Stimulated activated CD8-positive, alpha-beta memory T cell treated with anti-CD3 and anti-CD28 coated beads, Interleukin-2, amount 100 ng/mL, for 1 hour (primary cell): ENCODE measurements around the gene TBX10.
"Not testable (repeated sequence)": the region's sequence is repeated elsewhere in the genome, so short reads cannot be mapped to it uniquely, and the experiment has no call there.

Experiments used
- DNase-seq, 2 donors: peaks; one replicate each; pipeline ENCODE4 v3.0.0-alpha.2; 2020; ENCODE audit warnings: low read depth in 2 of 2

The TBX10 gene

GRCh38 chr11:67616431-67617242, 22.9 kb downstream of the TBX10 start:
- no peak for DNase-seq

GRCh38 chr11:67615728-67616430, 23.7 kb downstream of the TBX10 start:
- no peak for DNase-seq

GRCh38 chr11:67614730-67615714, 24.5 kb downstream of the TBX10 start:
- DNase-seq: no peak

GRCh38 chr11:67613960-67614715, 25.4 kb downstream of the TBX10 start:
- peak; percentile 63 to 74 for DNase-seq

- DNase-seq: no peak
Observed at GRCh38 chr11:67613313-67613959, 26.1 kb downstream of the TBX10 start.

GRCh38 chr11:67612751-67613150, 26.8 kb downstream of the TBX10 start:
- no peak for DNase-seq

- no peak for DNase-seq
Observed at GRCh38 chr11:67611704-67612587, 27.6 kb downstream of the TBX10 start.

GRCh38 chr11:67611165-67611564, 28.4 kb downstream of the TBX10 start:
- DNase-seq: no peak

- no peak for DNase-seq
Observed at GRCh38 chr11:67610302-67610868, 29.2 kb downstream of the TBX10 start.

GRCh38 chr11:67609316-67609715, 30.2 kb downstream of the TBX10 start:
- DNase-seq: no peak

- DNase-seq: no peak
Observed at GRCh38 chr11:67608486-67608885, 31.1 kb downstream of the TBX10 start.

GRCh38 chr11:67607507-67607906, 32.1 kb downstream of the TBX10 start:
- no peak for DNase-seq

GRCh38 chr11:67606492-67607295, 32.9 kb downstream of the TBX10 start, which contains the start of gene NDUFV1:
TSS of gene NDUFV1 (plus strand) at chr11:67606936. CDS start at chr11:67607005, 69 bp downstream.
- peak; percentile 90 to 94 for DNase-seq

- DNase-seq: no peak
Observed at GRCh38 chr11:67606093-67606491, 33.5 kb downstream of the TBX10 start.

GRCh38 chr11:67605231-67606011, 34.1 kb downstream of the TBX10 start:
- no peak for DNase-seq

GRCh38 chr11:67604815-67605214, 34.7 kb downstream of the TBX10 start:
- no peak for DNase-seq

GRCh38 chr11:67604119-67604518, 35.4 kb downstream of the TBX10 start:
- not testable (repeated sequence) for DNase-seq

GRCh38 chr11:67601098-67601497, 38.5 kb downstream of the TBX10 start:
- no peak for DNase-seq
